ENCODE data around the gene CCT5.

Gene CCT5

DNA sequence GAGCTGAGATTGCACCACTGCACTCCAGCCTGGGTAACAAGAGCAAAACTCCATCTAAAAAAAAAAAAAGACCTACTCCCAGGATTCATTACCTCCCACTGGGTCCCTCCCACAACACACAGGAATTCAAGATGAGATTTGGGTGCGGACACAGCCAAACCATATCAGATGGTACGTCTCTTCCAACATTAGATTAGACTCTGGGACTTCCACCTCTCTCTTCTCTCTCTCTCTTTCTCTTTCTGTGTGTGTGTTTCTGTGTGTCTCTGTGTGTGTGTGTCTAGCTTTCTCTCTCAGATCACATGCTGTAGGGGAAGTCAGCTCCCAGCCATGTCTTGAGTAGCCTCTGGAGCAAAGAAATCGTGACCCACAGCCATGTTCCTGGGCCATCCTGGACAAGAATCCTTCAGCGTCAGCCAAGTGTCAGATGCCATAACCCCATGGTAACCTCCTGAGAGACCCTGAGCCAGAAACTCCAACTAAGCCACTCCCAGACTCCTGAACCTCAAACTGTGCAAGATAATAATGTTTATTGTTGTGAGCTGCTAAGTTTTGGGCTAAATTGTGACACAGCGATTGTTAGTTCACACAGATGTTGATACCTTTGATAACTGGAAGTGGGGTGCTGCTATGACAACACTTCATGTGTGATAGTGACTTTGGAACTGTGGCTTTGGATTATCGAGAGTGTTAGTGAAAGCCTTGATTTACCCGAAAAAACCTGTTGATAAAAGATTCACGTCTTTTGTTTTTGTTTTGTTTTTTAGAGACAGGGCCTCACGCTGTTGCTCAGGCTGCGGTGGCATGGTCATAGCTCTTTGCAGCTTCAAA is 61.7 kb downstream of the CCT5 start:
- Histone ChIP-seq H2AFZ (ENCODE audit: low read length) (no peak overlapping the region), H3K4me1 (ENCODE audit: insufficient read depth, low read length, poor library complexity, severe bottlenecking) (no peaks in the 10 kb centered on the region), H3K79me2 (ENCODE audit: insufficient read depth, low read length) (no peaks in the 10 kb centered on the region), H3F3A (ENCODE audit: low read depth) (no peaks in the 10 kb centered on the region), H3K36me3 (ENCODE audit: insufficient read depth, low read length) (no peaks in the 10 kb centered on the region), H4K20me1 (ENCODE audit: insufficient read depth, low read length, poor library complexity, severe bottlenecking) (no peaks in the 10 kb centered on the region), H3K9me3 (ENCODE audit: insufficient read depth, low read depth, low read length) (no peaks in the 10 kb centered on the region), H3K27me3 (ENCODE audit: insufficient read depth, low read length, poor library complexity, severe bottlenecking) (no peaks in the 10 kb centered on the region), H3K9me2 (replicated peaks; ENCODE audit: low read depth, low read length) (no peaks in the 10 kb centered on the region), H3K4me3 (ENCODE audit: low read length, poor library complexity, severe bottlenecking) (no peak overlapping the region), H3K4me2 (ENCODE audit: low read depth, low read length, poor library complexity, severe bottlenecking) (no peak overlapping the region), H3K9ac (ENCODE audit: low read depth, low read length, poor library complexity, severe bottlenecking) (no peak overlapping the region)
- TF ChIP-seq EZH2phosphoT487 (IDR thresholded peaks at IDR 0.05; ENCODE audit: borderline replicate concordance) (no peak), CTCF (conservative IDR thresholded peaks at IDR 0.05; ENCODE audit: low read length) (no peak)

DNA sequence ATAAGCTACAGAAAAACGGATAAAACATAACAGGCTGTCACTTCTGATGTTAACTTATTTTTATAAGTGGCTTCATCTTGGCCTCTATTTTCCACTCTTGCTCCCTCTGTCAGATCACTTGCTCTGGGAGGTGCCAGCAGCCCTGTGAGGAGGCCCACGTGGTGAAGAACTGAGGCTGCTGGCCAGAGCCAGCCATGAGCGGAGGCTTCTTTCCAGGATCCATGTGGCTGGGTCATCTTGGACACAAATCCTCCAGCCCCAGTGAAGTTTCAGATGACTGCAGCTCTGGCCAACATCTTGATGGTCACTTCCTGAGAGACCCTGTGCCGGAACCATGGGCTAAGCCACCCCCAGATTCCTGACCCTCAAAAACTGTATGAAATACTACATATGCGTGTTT is 65.1 kb downstream of the CCT5 start:
- Histone ChIP-seq H3K79me2 (ENCODE audit: insufficient read depth, low read length) (no peaks in the 10 kb centered on the region), H4K20me1 (ENCODE audit: insufficient read depth, low read length, poor library complexity, severe bottlenecking) (no peaks in the 10 kb centered on the region), H3K27me3 (ENCODE audit: insufficient read depth, low read length, poor library complexity, severe bottlenecking) (no peaks in the 10 kb centered on the region), H3F3A (ENCODE audit: low read depth) (no peaks in the 10 kb centered on the region), H3K4me3 (ENCODE audit: low read length, poor library complexity, severe bottlenecking) (no peak overlapping the region), H3K9me3 (ENCODE audit: insufficient read depth, low read depth, low read length) (no peaks in the 10 kb centered on the region), H2AFZ (ENCODE audit: low read length) (no peak overlapping the region), H3K4me2 (ENCODE audit: low read depth, low read length, poor library complexity, severe bottlenecking) (no peak overlapping the region), H3K9ac (ENCODE audit: low read depth, low read length, poor library complexity, severe bottlenecking) (no peak overlapping the region), H3K36me3 (ENCODE audit: insufficient read depth, low read length) (no peaks in the 10 kb centered on the region), H3K9me2 (replicated peaks; ENCODE audit: low read depth, low read length) (no peaks in the 10 kb centered on the region), H3K4me1 (ENCODE audit: insufficient read depth, low read length, poor library complexity, severe bottlenecking) (no peaks in the 10 kb centered on the region)
- TF ChIP-seq CTCF (conservative IDR thresholded peaks at IDR 0.05; ENCODE audit: low read length) = no peak
- TF ChIP-seq EZH2phosphoT487 (IDR thresholded peaks at IDR 0.05; ENCODE audit: borderline replicate concordance) = no peak
